Ascending aorta (tissue), 2 donors: ENCODE measurements around the gene TICRR. TPM values are rescaled to one million over a fixed set of nuclear protein-coding genes. Genes with fewer than 3 reads are reported as not detected.

Experiments used
- DNase-seq, 2 donors: peaks; one replicate each; pipeline ENCODE4 v3.0.0-alpha.2; 2019; ENCODE audit warnings: low spot score in 2 of 2
- H3K27ac ChIP-seq, 2 donors: fragments of 200-600 bp; sonication (generic); one replicate each; pipeline ENCODE4 v1.5.1; 2016 to 2017; ENCODE audit warnings: mild to moderate bottlenecking in 1 of 2
- H3K27me3 ChIP-seq: fragments of 200-600 bp; sonication (generic); one replicate; pipeline ENCODE4 v1.5.1; 2017
- H3K36me3 ChIP-seq, 2 donors: fragments of 200-600 bp; sonication (generic); one replicate each; pipeline ENCODE4 v1.5.1; 2016
- H3K4me1 ChIP-seq, 2 donors: fragments of 200-600 bp; sonication (generic); one replicate each; pipeline ENCODE4 v1.5.1; 2016 to 2017; ENCODE audit warnings: mild to moderate bottlenecking in 1 of 2
- H3K4me3 ChIP-seq, 2 donors: fragments of 200-600 bp; sonication (generic); one replicate each; pipeline ENCODE4 v1.5.1; 2016 to 2017; ENCODE audit warnings: mild to moderate bottlenecking in 1 of 2
- H3K9me3 ChIP-seq, 2 donors: fragments of 200-600 bp; sonication (generic); one replicate each; pipeline ENCODE4 v1.5.1; 2016
- CTCF ChIP-seq, 3 experiments: fragments of 200-600 bp in 2 of 3; fragments of 450-650 bp in 1 of 3; sonication (generic) in 2 of 3; IDR thresholded peaks; one replicate each; pipeline ENCODE4 v1.5.1; 2016 to 2019; ENCODE audit warnings: antibody characterized with exemption in 3 of 3, mild to moderate bottlenecking in 1 of 3, moderate library complexity in 1 of 3
- intact Hi-C: fragments of 100-400 bp; cut with DNase I; formaldehyde crosslinking; loops from one replicate; pipeline ENCODE4 v1.15.1; 2023
- total RNA-seq: library from RNA; depleted of rRNA; stranded (reverse); fragments of >200 nt; gene quantifications from one replicate; pipeline ENCODE4 v1.1.0, GENCODE V29; 2016

The TICRR gene
- total RNA-seq, 1 donor from 2014 or later = not detected

GRCh38 chr15:89611317-89611716 is 36.0 kb downstream of the TICRR start:
- Histone ChIP-seq H3K27ac (no peak overlapping the region), H3K36me3 (no peaks in the 10 kb centered on the region), H3K27me3 (no peaks in the 10 kb centered on the region), H3K4me1 (no peaks in the 10 kb centered on the region), H3K9me3 (no peaks in the 10 kb centered on the region), H3K4me3 (no peak overlapping the region)
- TF ChIP-seq CTCF (IDR thresholded peaks at IDR 0.05) = no peak
- no peak for DNase-seq
- intact Hi-C loops = no loop called here

GRCh38 chr15:89613031-89613430 is 37.8 kb downstream of the TICRR start:
- no peaks in the 10 kb centered on the region for H3K36me3 ChIP-seq
- H3K4me1 ChIP-seq = no peaks in the 10 kb centered on the region
- intact Hi-C loops = no loop called here
- H3K27ac ChIP-seq = no peak overlapping the region
- no peaks in the 10 kb centered on the region for H3K27me3 ChIP-seq
- H3K9me3 ChIP-seq = no peaks in the 10 kb centered on the region
- H3K4me3 ChIP-seq = no peak overlapping the region
- no peak for DNase-seq
- no peak for TF ChIP-seq CTCF (IDR thresholded peaks at IDR 0.05)

GRCh38 chr15:89614164-89614563 is 38.9 kb downstream of the TICRR start:
- no peaks in the 10 kb centered on the region for H3K9me3 ChIP-seq
- no peaks in the 10 kb centered on the region for H3K36me3 ChIP-seq
- no peak for TF ChIP-seq CTCF (IDR thresholded peaks at IDR 0.05)
- no peak overlapping the region for H3K4me3 ChIP-seq
- H3K27me3 ChIP-seq = no peaks in the 10 kb centered on the region
- no peaks in the 10 kb centered on the region for H3K4me1 ChIP-seq
- no peak overlapping the region for H3K27ac ChIP-seq
- intact Hi-C loops = no loop called here
- DNase-seq = no peak

- Histone ChIP-seq H3K27ac (no peak overlapping the region), H3K4me3 (no peak overlapping the region), H3K27me3 (no peaks in the 10 kb centered on the region), H3K9me3 (no peaks in the 10 kb centered on the region), H3K36me3 (no peaks in the 10 kb centered on the region), H3K4me1 (no peaks in the 10 kb centered on the region)
- intact Hi-C loops = no loop called here
- no peak for TF ChIP-seq CTCF (IDR thresholded peaks at IDR 0.05)
- no peak for DNase-seq
These were observed 39.9 kb downstream of the TICRR start for GRCh38 chr15:89615135-89615534.

- Histone ChIP-seq H3K27me3 (no peaks in the 10 kb centered on the region), H3K9me3 (no peaks in the 10 kb centered on the region), H3K27ac (no peak overlapping the region), H3K36me3 (no peaks in the 10 kb centered on the region), H3K4me3 (no peak overlapping the region), H3K4me1 (no peaks in the 10 kb centered on the region)
- no peak for DNase-seq
- intact Hi-C loops = no loop called here
- no peak for TF ChIP-seq CTCF (IDR thresholded peaks at IDR 0.05)
These were observed 41.0 kb downstream of the TICRR start for GRCh38 chr15:89616228-89616627.

- Histone ChIP-seq H3K9me3 (no peaks in the 10 kb centered on the region), H3K4me3 (no peak overlapping the region), H3K27me3 (no peaks in the 10 kb centered on the region), H3K27ac (no peak overlapping the region), H3K36me3 (peaks cover 4 to 7% of the 10 kb centered on the region in 2 donors), H3K4me1 (peaks cover 0 to 12% of the 10 kb centered on the region in 2 donors)
- no peak for DNase-seq
- TF ChIP-seq CTCF (IDR thresholded peaks at IDR 0.05) = no peak
- intact Hi-C loops = no loop called here
These were observed 46.3 kb downstream of the TICRR start for GRCh38 chr15:89621547-89621946.
